Trophoblast cell (in vitro differentiated cells and primary cell): Measurements from ENCODE around the gene KIRREL3.

Experiments
- DNase-seq, 2 donors: peaks; one replicate each; pipeline ENCODE4 v3.0.0-alpha.2; 2016
- H2AFZ ChIP-seq: 2 replicates; pipeline ENCODE4 v1.6.1; 2013; ENCODE audit warnings: low read length, moderate library complexity, mild to moderate bottlenecking; ENCODE audit not compliant: insufficient read depth, poor library complexity
- H2AK5ac ChIP-seq: 2 replicates; pipeline ENCODE4 v1.6.1; 2013; ENCODE audit warnings: mild to moderate bottlenecking, low read length
- H2BK120ac ChIP-seq: 2 replicates; pipeline ENCODE4 v1.6.1; 2013; ENCODE audit warnings: low read length, mild to moderate bottlenecking, moderate library complexity; ENCODE audit not compliant: insufficient read depth, poor library complexity
- H2BK12ac ChIP-seq: 2 replicates; pipeline ENCODE4 v1.6.1; 2013; ENCODE audit warnings: mild to moderate bottlenecking, low read length, moderate library complexity
- H2BK5ac ChIP-seq: 2 replicates; pipeline ENCODE4 v1.6.1; 2013; ENCODE audit warnings: low read length, low read depth, moderate library complexity, mild to moderate bottlenecking; ENCODE audit not compliant: poor library complexity
- H3K14ac ChIP-seq: 2 replicates; pipeline ENCODE4 v1.6.1; 2013; ENCODE audit warnings: mild to moderate bottlenecking, low read length
- H3K18ac ChIP-seq: 2 replicates; pipeline ENCODE4 v1.6.1; 2013; ENCODE audit warnings: mild to moderate bottlenecking, low read length
- H3K23ac ChIP-seq: 2 replicates; pipeline ENCODE4 v1.6.1; 2013; ENCODE audit warnings: low read length
- H3K27ac ChIP-seq: 2 replicates; pipeline ENCODE4 v1.5.1; 2013; ENCODE audit warnings: low read depth, mild to moderate bottlenecking, inconsistent platforms, low read length, moderate library complexity
- H3K27me3 ChIP-seq: 2 replicates; pipeline ENCODE4 v1.6.1; 2013; ENCODE audit warnings: inconsistent platforms, mild to moderate bottlenecking, low read length, moderate library complexity; ENCODE audit not compliant: insufficient read depth
- H3K36me3 ChIP-seq, 2 experiments: 1 replicate in 1 of 2; 2 replicates in 1 of 2; pipeline ENCODE4 v1.6.1; 2013; ENCODE audit warnings: low read length in 2 of 2, mild to moderate bottlenecking in 2 of 2, moderate library complexity in 1 of 2; ENCODE audit not compliant: insufficient read depth in 2 of 2, control insufficient read depth in 1 of 2
- H3K4ac ChIP-seq: 2 replicates; pipeline ENCODE4 v1.6.1; 2013; ENCODE audit warnings: low read depth, mild to moderate bottlenecking, low read length, moderate library complexity
- H3K4me1 ChIP-seq, 2 experiments: 1 replicate in 1 of 2; 2 replicates in 1 of 2; pipeline ENCODE4 v1.6.1; 2013; ENCODE audit warnings: low read length in 2 of 2, mild to moderate bottlenecking in 2 of 2, moderate library complexity in 1 of 2; ENCODE audit not compliant: insufficient read depth in 2 of 2, control insufficient read depth in 1 of 2
- H3K4me2 ChIP-seq: 2 replicates; pipeline ENCODE4 v1.6.1; 2013; ENCODE audit warnings: inconsistent platforms, mild to moderate bottlenecking, low read length, moderate library complexity
- H3K4me3 ChIP-seq: 2 replicates; pipeline ENCODE4 v1.5.1; 2013; ENCODE audit warnings: mild to moderate bottlenecking, low read depth, low read length, inconsistent platforms
- H3K79me1 ChIP-seq: one replicate; pipeline ENCODE4 v1.6.1; 2013; ENCODE audit warnings: low read length
- H3K79me2 ChIP-seq: 2 replicates; pipeline ENCODE4 v1.6.1; 2013; ENCODE audit warnings: low read length, mild to moderate bottlenecking; ENCODE audit not compliant: control insufficient read depth, insufficient read depth, poor library complexity
- H3K9ac ChIP-seq: 2 replicates; pipeline ENCODE4 v1.6.1; 2013; ENCODE audit warnings: mild to moderate bottlenecking, low read length
- H3K9me3 ChIP-seq: 2 replicates; pipeline ENCODE4 v1.6.1; 2013; ENCODE audit warnings: low read depth, mild to moderate bottlenecking, control low read depth, inconsistent platforms, low read length; ENCODE audit not compliant: insufficient read depth
- H4K12ac ChIP-seq: 2 replicates; pipeline ENCODE4 v1.6.1; 2013; ENCODE audit warnings: low read depth, mild to moderate bottlenecking, low read length, moderate library complexity
- H4K8ac ChIP-seq: 2 replicates; pipeline ENCODE4 v1.6.1; 2013; ENCODE audit warnings: low read depth, mild to moderate bottlenecking, low read length, moderate library complexity
- H4K91ac ChIP-seq: one replicate; pipeline ENCODE4 v1.6.1; 2013; ENCODE audit warnings: low read depth, mild to moderate bottlenecking, low read length, moderate library complexity
- WGBS: extraction: QIAGEN DNeasy Blood & Tissue Kit; methylation state at CpG from one replicate; pipeline ENCODE4 v1.1.7; 2013; ENCODE audit warnings: missing lambda C conversion rate; ENCODE audit not compliant: insufficient read length, insufficient coverage; ENCODE audit errors: extremely low coverage; 5-methylcytosine and 5-hydroxymethylcytosine counted together

KIRREL3 gene

DNA sequence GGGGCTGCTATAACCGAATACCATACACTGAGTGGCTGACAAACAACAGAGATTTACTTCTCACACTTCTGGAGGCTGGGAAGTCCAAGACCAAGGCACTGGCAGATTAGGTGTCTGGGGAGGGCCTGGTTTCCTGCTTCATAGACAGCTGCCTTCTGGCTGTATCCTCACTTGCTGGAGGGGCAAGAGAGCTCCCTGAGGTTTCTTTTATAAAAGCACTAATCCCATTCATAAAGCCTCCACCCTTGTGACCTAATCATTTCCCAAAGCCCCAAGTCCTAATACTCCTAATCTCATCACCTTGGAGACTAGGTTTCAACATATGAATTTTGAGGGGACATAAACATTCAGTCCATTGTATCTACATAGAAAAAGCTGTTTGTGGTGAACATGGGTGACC, 131.8 kb downstream of the KIRREL3 start:
- Histone ChIP-seq H3K79me2 (no peaks in the 10 kb centered on the region), H4K12ac (no peak overlapping the region), H2AK5ac (no peak overlapping the region), H3K14ac (no peak overlapping the region), H4K8ac (no peak overlapping the region), H3K27me3 (no peaks in the 10 kb centered on the region), H3K27ac (no peak overlapping the region), H3K18ac (no peak overlapping the region), H2BK5ac (no peak overlapping the region), H3K36me3 (no peaks in the 10 kb centered on the region), H3K9me3 (peaks cover 5% of the 10 kb centered on the region), H2BK12ac (no peak overlapping the region), H3K9ac (no peak overlapping the region), H2BK120ac (no peak overlapping the region), H3K4me1 (no peaks in the 10 kb centered on the region), H2AFZ (no peak overlapping the region), H3K4me2 (no peak overlapping the region), H3K79me1 (no peaks in the 10 kb centered on the region), H3K4me3 (no peak overlapping the region), H3K23ac (no peak overlapping the region), H3K4ac (no peak overlapping the region), H4K91ac (no peak overlapping the region)
- WGBS, result no CpG with 5 or more reads among the region's 1 CpG
- no peak for DNase-seq

- Histone ChIP-seq H3K4ac (no peak overlapping the region), H4K12ac (no peak overlapping the region), H3K36me3 (no peaks in the 10 kb centered on the region), H2AFZ (no peak overlapping the region), H3K4me2 (no peak overlapping the region), H3K79me1 (no peaks in the 10 kb centered on the region), H4K91ac (no peak overlapping the region), H3K18ac (no peak overlapping the region), H3K14ac (no peak overlapping the region), H4K8ac (no peak overlapping the region), H3K27ac (no peak overlapping the region), H3K4me1 (no peaks in the 10 kb centered on the region), H3K79me2 (no peaks in the 10 kb centered on the region), H3K4me3 (no peak overlapping the region), H2BK5ac (no peak overlapping the region), H3K9me3 (peaks cover 4% of the 10 kb centered on the region), H3K27me3 (no peaks in the 10 kb centered on the region), H2BK12ac (no peak overlapping the region), H2AK5ac (no peak overlapping the region), H3K9ac (no peak overlapping the region), H3K23ac (no peak overlapping the region), H2BK120ac (no peak overlapping the region)
- DNase-seq, result no peak
- WGBS, result no CpG with 5 or more reads among the region's 4 CpGs
These were observed 135.6 kb downstream of the KIRREL3 start for GRCh38 chr11:126864934-126865333.

GRCh38 chr11:126863294-126863997, 137.1 kb downstream of the KIRREL3 start:
- Histone ChIP-seq H3K36me3 (no peaks in the 10 kb centered on the region), H4K12ac (no peak overlapping the region), H3K4me3 (peak overlapping the region; percentile 57), H3K27me3 (no peaks in the 10 kb centered on the region), H4K91ac (no peak overlapping the region), H2BK12ac (no peak overlapping the region), H2AFZ (no peak overlapping the region), H3K18ac (no peak overlapping the region), H3K4ac (no peak overlapping the region), H3K9ac (no peak overlapping the region), H3K9me3 (peaks cover 4% of the 10 kb centered on the region), H2AK5ac (no peak overlapping the region), H2BK120ac (no peak overlapping the region), H3K27ac (no peak overlapping the region), H3K79me2 (no peaks in the 10 kb centered on the region), H3K14ac (no peak overlapping the region), H3K79me1 (no peaks in the 10 kb centered on the region), H3K23ac (no peak overlapping the region), H3K4me1 (no peaks in the 10 kb centered on the region), H2BK5ac (no peak overlapping the region), H4K8ac (no peak overlapping the region), H3K4me2 (no peak overlapping the region)
- DNase-seq, result no peak
- WGBS, result over 99% methylated on average over 19 of the region's 21 CpGs

DNA sequence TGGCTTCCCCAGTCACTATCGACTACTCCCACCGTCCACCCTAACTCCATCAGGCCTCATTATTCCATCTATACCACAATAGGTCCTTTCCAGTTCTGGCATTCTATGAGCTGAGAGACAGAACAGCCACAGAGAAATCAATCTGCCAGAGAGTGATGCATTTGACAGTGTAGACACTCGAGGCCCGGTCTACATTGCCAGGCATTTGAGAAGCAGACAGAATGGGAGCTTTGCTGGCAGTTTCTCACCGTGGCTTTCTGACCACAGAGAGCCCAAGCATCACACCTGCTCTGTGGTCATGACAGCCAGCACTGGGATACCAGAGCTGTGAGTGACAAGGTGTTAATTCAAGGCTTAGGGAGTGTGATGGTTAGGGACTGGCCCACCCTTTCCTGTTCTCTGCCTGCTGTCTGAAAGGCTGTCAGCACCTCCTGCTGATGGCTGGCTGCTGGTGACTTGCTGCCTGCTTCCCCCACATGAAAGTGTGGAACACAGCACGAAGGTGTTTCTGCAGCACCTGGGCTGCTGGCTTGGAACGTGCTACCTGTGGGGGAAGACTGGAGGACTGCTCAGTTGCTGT, 137.8 kb downstream of the KIRREL3 start:
- no peaks in the 10 kb centered on the region for H3K36me3 ChIP-seq
- H3K18ac ChIP-seq, result no peak overlapping the region
- H3K9me3 ChIP-seq, result peaks cover 4% of the 10 kb centered on the region
- H2AK5ac ChIP-seq, result no peak overlapping the region
- H3K4me1 ChIP-seq, result no peaks in the 10 kb centered on the region
- H4K8ac ChIP-seq, result no peak overlapping the region
- no peak overlapping the region for H3K9ac ChIP-seq
- WGBS, result no CpG with 5 or more reads among the region's 7 CpGs
- no peak overlapping the region for H3K27ac ChIP-seq
- no peak overlapping the region for H2BK5ac ChIP-seq
- no peaks in the 10 kb centered on the region for H3K79me1 ChIP-seq
- no peak overlapping the region for H2BK120ac ChIP-seq
- H3K4me3 ChIP-seq, result no peak overlapping the region
- no peak overlapping the region for H3K23ac ChIP-seq
- H3K4ac ChIP-seq, result no peak overlapping the region
- no peaks in the 10 kb centered on the region for H3K27me3 ChIP-seq
- H2BK12ac ChIP-seq, result no peak overlapping the region
- DNase-seq, result no peak
- H4K12ac ChIP-seq, result no peak overlapping the region
- H4K91ac ChIP-seq, result no peak overlapping the region
- H3K79me2 ChIP-seq, result no peaks in the 10 kb centered on the region
- no peak overlapping the region for H2AFZ ChIP-seq
- H3K4me2 ChIP-seq, result no peak overlapping the region
- H3K14ac ChIP-seq, result no peak overlapping the region
